Naive thymus-derived CD8-positive, alpha-beta T cell (primary cell): Measurements from ENCODE around the gene MAN2A2. TPM values are rescaled to one million over a fixed set of nuclear protein-coding genes. Genes with fewer than 3 reads are reported as not detected.
A peak's percentile ranks its signal among the peaks of the same experiment; 100 is the strongest.

Source experiments
- ATAC-seq, 2 donors: fragments of 150-1000 bp; cut with Tn5 transposase in 1 of 2; sonication (Bioruptor Pico), chemical (Tn5 transposase) in 1 of 2; 1 replicate in 1 of 2; 2 replicates in 1 of 2; pipeline ENCODE4 v1.10.0; 2021; ENCODE audit warnings: mild to moderate bottlenecking in 2 of 2, moderate library complexity in 2 of 2
- POLR2A ChIA-PET: fragments of 350-600 bp; sonication (Branson Sonifier 250); formaldehyde crosslinking; loops from one replicate; lab custom pipeline; 2021; ENCODE audit warnings: antibody characterized with exemption; lab: Charles Lee
- DNase-seq, 10 donors: peaks; one replicate each; pipeline versions ENCODE4 v3.0.0 to v3.0.0-alpha.2; 2020 to 2022
- H3K27ac Mint-ChIP-seq, 10 donors: one replicate each; pipeline ENCODE4 v1.8.0; 2020 to 2022; ENCODE audit warnings: mild to moderate bottlenecking in 10 of 10, mixed read lengths in 10 of 10, moderate library complexity in 4 of 10, inconsistent platforms in 1 of 10
- H3K27me3 Mint-ChIP-seq, 5 donors: one replicate each; pipeline ENCODE4 v1.8.0; 2021 to 2022; ENCODE audit warnings: mixed read lengths in 5 of 5
- H3K36me3 Mint-ChIP-seq, 3 donors: one replicate each; pipeline ENCODE4 v1.8.0; 2020 to 2022; ENCODE audit warnings: mixed read lengths in 3 of 3, mild to moderate bottlenecking in 2 of 3, inconsistent platforms in 1 of 3
- H3K4me1 Mint-ChIP-seq, 4 donors: one replicate each; pipeline ENCODE4 v1.8.0; 2021 to 2022; ENCODE audit warnings: mixed read lengths in 4 of 4
- H3K4me3 Mint-ChIP-seq, 10 donors: one replicate each; pipeline ENCODE4 v1.8.0; 2020 to 2022; ENCODE audit warnings: mild to moderate bottlenecking in 10 of 10, mixed read lengths in 10 of 10, moderate library complexity in 6 of 10, inconsistent platforms in 1 of 10
- H3K9me3 Mint-ChIP-seq, 9 donors: one replicate each; pipeline ENCODE4 v1.8.0; 2020 to 2022; ENCODE audit warnings: mixed read lengths in 9 of 9, mild to moderate bottlenecking in 3 of 9, inconsistent platforms in 1 of 9, moderate library complexity in 1 of 9
- polyA plus RNA-seq, 3 donors: library from polyadenylated mRNA; unstranded; fragments of 300-500 nt; fragmentation: Illumina TruSeq; gene quantifications; one replicate each; pipeline ENCODE4 v1.2.3, GENCODE V29; 2021
- total RNA-seq, 8 experiments: library from RNA in 2 of 8; stranded (reverse) in 2 of 8; gene quantifications; one replicate each; pipeline ENCODE4 v1.2.3 and lab custom pipeline; 2021 to 2026

The MAN2A2 gene
- total and polyA plus RNA-seq, 5 experiments from 2014 or later, result 3.1 to 139 (median 8.6) TPM

GRCh38 chr15:90945091-90945490 is 42.0 kb downstream of the MAN2A2 start:
- no peak for DNase-seq
- Mint-ChIP-seq H3K4me3 (no peak overlapping the region), H3K27ac (no peak overlapping the region), H3K4me1 (peaks cover 0 to 2% (median 0%) of the 10 kb centered on the region in 4 donors), H3K27me3 (no peaks in the 10 kb centered on the region), H3K9me3 (no peaks in the 10 kb centered on the region), H3K36me3 (peaks cover 0 to 90% (median 18%) of the 10 kb centered on the region in 3 donors)
- POLR2A ChIA-PET, result interaction anchor here (1.2 kb wide), 1 partner anchor 9 kb away, joined by 3 read pairs; no protein-coding TSS in a partner anchor
- ATAC-seq, result no peak

GRCh38 chr15:90946538-90946937 is 43.4 kb downstream of the MAN2A2 start:
- no peaks in the 10 kb centered on the region for H3K9me3 Mint-ChIP-seq
- no peak overlapping the region for H3K4me3 Mint-ChIP-seq
- H3K27me3 Mint-ChIP-seq, result no peaks in the 10 kb centered on the region
- H3K36me3 Mint-ChIP-seq, result peaks cover 0 to 89% (median 13%) of the 10 kb centered on the region in 3 donors
- no peaks in the 10 kb centered on the region for H3K4me1 Mint-ChIP-seq
- POLR2A ChIA-PET, result interaction anchor here (1.0 kb wide), 1 partner anchor 10 kb away, joined by 3 read pairs; no protein-coding TSS in a partner anchor
- no peak overlapping the region for H3K27ac Mint-ChIP-seq
- DNase-seq, result no peak
- ATAC-seq, result no peak

GRCh38 chr15:90946941-90947576 is 44.0 kb downstream of the MAN2A2 start:
- ATAC-seq, result no peak
- Mint-ChIP-seq H3K4me1 (no peaks in the 10 kb centered on the region), H3K36me3 (peaks cover 0 to 89% (median 13%) of the 10 kb centered on the region in 3 donors), H3K27me3 (no peaks in the 10 kb centered on the region), H3K9me3 (no peaks in the 10 kb centered on the region), H3K27ac (no peak overlapping the region), H3K4me3 (no peak overlapping the region)
- DNase-seq, result no peak
- POLR2A ChIA-PET, result interaction anchor here (0.6 to 1.0 kb wide), 3 partner anchors 10 to 680 kb away, joined by 3 read pairs; partner anchors contain the start of gene HDDC3

- Mint-ChIP-seq H3K27ac (peak overlapping the region in 1 of 10 donors; percentile 56), H3K36me3 (peaks cover 0 to 86% (median 13%) of the 10 kb centered on the region in 3 donors), H3K4me1 (no peaks in the 10 kb centered on the region), H3K9me3 (no peaks in the 10 kb centered on the region), H3K4me3 (no peak overlapping the region), H3K27me3 (no peaks in the 10 kb centered on the region)
- no peak for DNase-seq
- ATAC-seq, result no peak
- POLR2A ChIA-PET, result interaction anchor here (0.9 to 1.0 kb wide), 2 partner anchors 10 to 16 kb away, joined by 3 read pairs; partner anchors contain the start of gene HDDC3
Observed at GRCh38 chr15:90947577-90948357, 44.7 kb downstream of the MAN2A2 start.

- ATAC-seq (no peak), DNase-seq (no peak)
- Mint-ChIP-seq H3K27ac (no peak overlapping the region), H3K4me3 (peak overlapping the region in 1 of 10 donors; percentile 51), H3K36me3 (peaks cover 0 to 82% (median 11%) of the 10 kb centered on the region in 3 donors), H3K9me3 (no peaks in the 10 kb centered on the region), H3K27me3 (no peaks in the 10 kb centered on the region), H3K4me1 (no peaks in the 10 kb centered on the region)
- POLR2A ChIA-PET, result interaction anchor here (1.0 kb wide), 1 partner anchor 17 kb away, joined by 3 read pairs; the partner anchor contains the start of gene HDDC3
Observed at GRCh38 chr15:90948506-90948905, 45.4 kb downstream of the MAN2A2 start.

- POLR2A ChIA-PET, result interaction anchor here (1.0 kb wide), 1 partner anchor 19 kb away, joined by 3 read pairs; no protein-coding TSS in a partner anchor
- Mint-ChIP-seq H3K36me3 (peaks cover 0 to 67% (median 6%) of the 10 kb centered on the region in 3 donors), H3K4me3 (no peak overlapping the region), H3K4me1 (peaks cover 2 to 8% (median 5%) of the 10 kb centered on the region in 4 donors), H3K27ac (no peak overlapping the region), H3K27me3 (no peaks in the 10 kb centered on the region), H3K9me3 (no peaks in the 10 kb centered on the region)
- no peak for ATAC-seq
- DNase-seq, result no peak
Observed at GRCh38 chr15:90949979-90950675, 47.0 kb downstream of the MAN2A2 start.

GRCh38 chr15:90950676-90951075 is 47.6 kb downstream of the MAN2A2 start:
- POLR2A ChIA-PET, result no interaction called here
- H3K27me3 Mint-ChIP-seq, result no peaks in the 10 kb centered on the region
- H3K9me3 Mint-ChIP-seq, result no peaks in the 10 kb centered on the region
- H3K4me3 Mint-ChIP-seq, result no peak overlapping the region
- H3K4me1 Mint-ChIP-seq, result peaks cover 2 to 9% (median 6%) of the 10 kb centered on the region in 4 donors
- H3K27ac Mint-ChIP-seq, result peak overlapping the region in 1 of 10 donors; percentile 57
- DNase-seq, result no peak
- ATAC-seq, result no peak
- peaks cover 0 to 61% (median 5%) of the 10 kb centered on the region in 3 donors for H3K36me3 Mint-ChIP-seq

- peak overlapping the region in 8 of 10 donors; percentile 17 to 82 (median 56) for H3K4me3 Mint-ChIP-seq
- peak overlapping the region in 8 of 10 donors; percentile 34 to 93 (median 64) for H3K27ac Mint-ChIP-seq
- H3K9me3 Mint-ChIP-seq, result no peaks in the 10 kb centered on the region
- H3K27me3 Mint-ChIP-seq, result no peaks in the 10 kb centered on the region
- DNase-seq (no peak), ATAC-seq (no peak)
- peaks cover 4 to 21% (median 12%) of the 10 kb centered on the region in 4 donors for H3K4me1 Mint-ChIP-seq
- H3K36me3 Mint-ChIP-seq, result peaks cover 0 to 41% (median 5%) of the 10 kb centered on the region in 3 donors
- POLR2A ChIA-PET, result interaction anchor here (2.4 to 4.4 kb wide), 2 partner anchors 19 to 50 kb away, joined by 13 to 56 read pairs; partner anchors contain the start of genes HDDC3, MAN2A2 and UNC45A
Observed at GRCh38 chr15:90952901-90953677, 50.0 kb downstream of the MAN2A2 start.

GRCh38 chr15:90953947-90954711 is 51.0 kb downstream of the MAN2A2 start:
- Mint-ChIP-seq H3K4me3 (peak overlapping the region; percentile 82 to 90 (median 88)), H3K4me1 (peaks cover 4 to 23% (median 12%) of the 10 kb centered on the region in 4 donors), H3K27ac (peak overlapping the region; percentile 68 to 97 (median 93)), H3K36me3 (peaks cover 0 to 33% (median 0%) of the 10 kb centered on the region in 3 donors), H3K27me3 (no peaks in the 10 kb centered on the region), H3K9me3 (no peaks in the 10 kb centered on the region)
- POLR2A ChIA-PET, result interaction anchor here (1.0 to 4.4 kb wide), 6 partner anchors 10 to 538 kb away, joined by 3 to 56 read pairs (median 4); partner anchors contain the start of genes HDDC3, MAN2A2, UNC45A and VPS33B
- DNase-seq (no peak), ATAC-seq (no peak)

- Mint-ChIP-seq H3K9me3 (no peaks in the 10 kb centered on the region), H3K27ac (peak within 1 kb of the TSS; percentile 68 to 97 (median 93)), H3K36me3 (peaks cover 0 to 26% (median 0%) of the 10 kb centered on the region in 3 donors), H3K4me1 (peaks cover 4 to 23% (median 12%) of the 10 kb centered on the region in 4 donors), H3K27me3 (no peaks in the 10 kb centered on the region), H3K4me3 (peak within 1 kb of the TSS; percentile 82 to 90 (median 88))
- DNase-seq (peak; percentile 75 to 94 (median 82)), ATAC-seq (peak; percentile 97 to 98)
- POLR2A ChIA-PET, result interaction anchor here (0.6 to 4.4 kb wide), 9 partner anchors 11 to 1783 kb away, joined by 3 to 56 read pairs (median 3); partner anchors contain the start of genes HDDC3, MAN2A2, UNC45A and VPS33B
Observed at GRCh38 chr15:90954712-90955623, 51.9 kb downstream of the MAN2A2 start, which contains the start of gene RCCD1. Gene RCCD1 (plus strand): TSS chr15:90954884. CDS start chr15:90956735, 1,851 bp downstream.
